T-helper 9 cell (primary cell): ENCODE measurements around the gene TMEM156.
A peak's percentile ranks its signal among the peaks of the same experiment; 100 is the strongest.
"Not testable (repeated sequence)": the region's sequence is repeated elsewhere in the genome, so short reads cannot be mapped to it uniquely, and the experiment has no call there.

Experiments used
- DNase-seq: peaks from one replicate; pipeline ENCODE4 v3.0.0-alpha.2; 2020

Gene TMEM156

GRCh38 chr4:38954727-38955126, 77.5 kb downstream of the TMEM156 start:
- DNase-seq, result no peak

GRCh38 chr4:38952017-38952416, 80.2 kb downstream of the TMEM156 start:
- no peak for DNase-seq

DNA sequence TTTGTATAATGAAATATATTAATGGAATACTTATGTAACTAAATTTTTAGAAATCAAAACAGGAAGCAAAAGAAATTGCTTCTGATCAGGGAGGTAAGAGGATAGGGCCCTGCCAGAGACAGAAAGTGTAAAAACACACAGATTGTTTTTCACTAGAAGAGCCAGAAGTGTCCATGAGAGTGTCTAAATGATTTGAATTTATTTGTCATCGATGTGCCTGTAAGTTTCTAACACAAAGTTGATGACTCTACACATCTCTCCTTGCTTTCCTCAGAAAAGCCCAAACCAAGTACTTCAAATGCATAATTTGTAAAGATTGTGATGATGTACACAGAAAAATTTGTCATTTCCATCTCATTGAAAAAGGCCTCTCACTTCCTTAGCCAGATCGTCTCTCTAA, 80.6 kb downstream of the TMEM156 start:
- DNase-seq, result no peak

GRCh38 chr4:38950734-38951133, 81.5 kb downstream of the TMEM156 start:
- DNase-seq, result no peak

DNA sequence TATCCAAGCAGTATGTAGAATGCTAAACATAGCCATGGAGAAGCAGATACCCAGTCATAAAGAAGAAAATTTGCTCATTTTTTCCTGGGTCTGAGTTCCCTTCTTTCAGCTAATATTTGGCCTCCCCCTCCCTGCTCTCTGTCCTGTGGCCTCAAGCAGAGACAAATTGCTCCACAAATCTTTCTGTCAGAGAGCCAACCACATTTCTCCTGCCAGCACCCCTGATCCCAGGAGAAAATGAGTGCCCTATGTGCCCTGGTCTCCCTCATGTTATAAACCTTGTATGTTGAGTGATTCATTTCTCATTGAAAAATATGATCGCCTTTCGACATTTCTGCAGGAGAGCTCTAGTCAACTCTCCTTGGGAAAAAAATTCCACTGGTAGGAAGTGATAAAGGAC, 82.0 kb downstream of the TMEM156 start:
- DNase-seq, result no peak

DNA sequence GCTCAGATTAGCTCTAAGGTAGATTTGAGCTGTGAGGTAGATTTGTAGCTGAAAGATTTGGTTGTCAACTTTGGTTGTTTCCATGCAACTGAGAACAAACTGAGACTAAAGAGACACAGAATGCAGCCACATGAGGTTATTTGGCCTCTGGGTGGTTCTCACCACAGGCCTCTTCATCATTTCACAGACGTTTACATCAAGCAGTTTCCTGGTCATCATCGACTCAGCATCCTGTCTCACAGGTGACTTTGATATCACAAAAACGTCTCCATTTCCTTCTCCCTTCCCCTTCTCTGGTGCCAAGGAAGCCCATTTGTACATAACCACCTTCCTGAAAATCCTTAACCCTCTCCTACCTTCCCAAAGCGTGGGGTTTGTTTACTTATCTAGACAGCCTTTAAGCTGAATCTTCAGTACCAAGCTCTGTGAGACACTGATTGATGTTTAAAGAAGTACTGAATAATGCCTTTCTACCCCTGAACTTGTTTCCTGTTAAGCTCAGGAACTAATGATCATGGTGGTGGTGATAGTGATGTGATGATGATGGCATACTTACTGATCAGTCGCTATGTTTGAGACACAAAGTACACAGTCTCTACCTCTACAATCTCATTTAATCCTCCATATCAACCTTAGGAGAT, 82.7 kb downstream of the TMEM156 start:
- DNase-seq, result peak; percentile 17

- DNase-seq, result no peak
Observed at GRCh38 chr4:38948551-38948950, 83.7 kb downstream of the TMEM156 start.

GRCh38 chr4:38946919-38947318, 85.3 kb downstream of the TMEM156 start:
- DNase-seq, result no peak

- no peak for DNase-seq
Observed at GRCh38 chr4:38944440-38944839, 87.8 kb downstream of the TMEM156 start.

- no peak for DNase-seq
Observed at GRCh38 chr4:38943343-38943742, 88.9 kb downstream of the TMEM156 start.

GRCh38 chr4:38941906-38942305, 90.3 kb downstream of the TMEM156 start:
- DNase-seq, result not testable (repeated sequence)

DNA sequence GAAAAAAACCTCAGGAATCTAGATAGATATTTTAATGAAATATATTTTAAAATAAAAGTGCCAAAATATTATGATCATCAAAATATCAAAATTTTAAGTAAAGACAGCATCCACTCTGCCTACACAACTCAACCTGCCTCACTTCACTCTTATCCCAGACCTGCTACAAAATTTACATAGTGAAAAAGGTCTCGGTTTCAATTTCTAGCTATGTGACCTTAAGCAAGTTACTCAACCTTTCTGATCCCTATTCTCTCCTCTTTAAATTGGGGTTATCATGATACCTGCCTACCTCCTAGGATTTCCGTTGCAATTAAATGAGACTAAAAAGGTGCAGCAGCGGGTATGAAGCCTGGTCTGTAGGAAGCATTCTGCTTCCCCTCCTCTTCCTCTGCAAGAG, 91.7 kb downstream of the TMEM156 start:
- no peak for DNase-seq

DNA sequence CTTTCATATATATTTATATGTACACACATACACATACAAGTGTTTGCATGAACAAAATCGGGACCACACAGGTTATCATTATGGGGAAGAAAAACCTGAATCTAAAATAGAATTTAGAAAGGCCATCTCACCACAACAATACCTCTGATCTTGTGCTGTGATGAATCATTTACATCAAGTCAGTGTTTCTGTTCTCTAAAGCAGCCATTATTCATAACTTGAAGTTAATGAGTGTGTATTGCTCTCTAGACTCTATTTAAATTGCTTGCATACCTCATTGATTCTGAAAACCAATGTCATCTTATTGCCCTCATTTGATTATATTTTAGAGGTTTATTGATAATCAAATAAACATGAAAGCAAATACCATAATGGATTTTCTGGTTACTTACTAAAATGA, 93.0 kb downstream of the TMEM156 start:
- no peak for DNase-seq

- DNase-seq, result no peak
Observed at GRCh38 chr4:38935391-38936073, 96.7 kb downstream of the TMEM156 start.

DNA sequence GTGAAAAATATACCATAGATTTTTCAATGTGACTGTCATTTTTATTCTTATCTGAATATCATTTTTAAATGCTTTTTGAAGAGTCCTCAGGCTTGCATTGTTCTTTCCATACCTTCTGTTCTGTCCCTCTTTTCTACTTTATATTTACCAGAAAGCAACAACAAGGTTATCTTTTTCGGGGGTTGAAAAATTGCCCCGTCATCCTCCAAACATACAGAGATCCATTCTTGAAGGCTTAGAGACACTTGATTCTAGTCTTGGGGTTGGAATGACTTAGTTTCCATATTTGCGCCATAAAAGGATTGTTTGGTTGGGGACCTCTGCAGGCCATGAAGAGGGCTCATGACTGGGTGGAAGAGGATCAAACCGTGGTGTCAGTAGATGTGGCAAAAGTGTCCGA, 101.1 kb downstream of the TMEM156 start:
- DNase-seq, result no peak

DNA sequence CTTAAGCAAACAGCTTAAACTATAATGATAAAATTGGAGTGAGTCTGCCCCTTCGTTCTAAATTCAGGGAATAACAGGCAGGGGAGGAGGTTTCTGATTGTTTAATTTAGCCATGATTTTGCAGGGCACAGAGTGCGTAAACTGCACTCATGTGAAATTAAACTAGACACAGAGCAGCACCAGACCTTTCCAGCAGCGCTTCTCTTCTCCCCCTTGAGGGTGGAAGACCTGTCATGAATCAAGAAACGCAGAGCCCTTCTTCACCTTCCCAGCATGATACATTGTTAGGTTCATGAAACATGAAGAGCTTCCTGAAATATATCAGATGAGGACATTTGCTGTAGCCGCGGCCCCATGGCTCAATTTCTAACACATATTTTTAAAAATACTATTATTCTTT, 101.5 kb downstream of the TMEM156 start:
- DNase-seq, result no peak

DNA sequence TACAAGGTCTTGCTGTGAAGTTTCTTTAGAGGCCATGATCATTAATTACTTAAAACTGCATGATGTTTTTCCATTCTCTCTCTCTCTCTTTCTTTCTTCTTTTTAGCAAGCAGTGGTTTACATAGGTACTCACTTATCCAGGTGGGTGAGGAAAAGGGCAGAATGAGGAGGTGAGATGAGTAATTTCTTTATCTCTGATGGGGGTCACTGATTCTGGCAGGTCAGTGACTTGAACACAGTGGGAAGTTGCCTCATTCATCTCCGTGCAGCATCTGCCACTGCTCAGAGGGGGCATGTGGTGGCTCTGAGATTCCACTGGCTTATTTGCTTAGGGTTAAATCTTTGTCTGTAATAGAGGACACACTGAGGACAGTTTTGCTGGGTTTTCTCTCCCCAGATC, 102.0 kb downstream of the TMEM156 start:
- no peak for DNase-seq

- no peak for DNase-seq
Observed at GRCh38 chr4:38928974-38929373, 103.2 kb downstream of the TMEM156 start.

- no peak for DNase-seq
Observed at GRCh38 chr4:38928568-38928967, 103.6 kb downstream of the TMEM156 start.

DNA sequence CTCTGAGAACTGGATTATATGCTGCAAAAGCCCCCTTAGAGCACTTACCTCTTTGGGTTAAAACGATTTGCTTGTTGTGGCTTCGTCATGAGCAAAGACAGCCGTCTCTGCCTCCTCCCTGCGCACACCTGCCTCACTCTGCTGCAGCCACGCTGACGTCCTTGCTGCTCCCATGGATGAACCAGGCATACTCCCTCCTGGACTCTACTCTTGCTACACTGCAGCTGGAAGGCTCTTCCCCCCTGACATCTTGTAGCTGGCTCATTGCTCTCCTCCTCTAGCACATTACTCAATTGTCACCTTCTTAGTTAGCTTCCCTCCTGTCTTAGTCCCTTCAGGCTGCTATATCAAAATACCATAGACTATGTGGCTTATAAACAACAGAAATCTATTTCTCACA, 105.3 kb downstream of the TMEM156 start:
- no peak for DNase-seq

DNA sequence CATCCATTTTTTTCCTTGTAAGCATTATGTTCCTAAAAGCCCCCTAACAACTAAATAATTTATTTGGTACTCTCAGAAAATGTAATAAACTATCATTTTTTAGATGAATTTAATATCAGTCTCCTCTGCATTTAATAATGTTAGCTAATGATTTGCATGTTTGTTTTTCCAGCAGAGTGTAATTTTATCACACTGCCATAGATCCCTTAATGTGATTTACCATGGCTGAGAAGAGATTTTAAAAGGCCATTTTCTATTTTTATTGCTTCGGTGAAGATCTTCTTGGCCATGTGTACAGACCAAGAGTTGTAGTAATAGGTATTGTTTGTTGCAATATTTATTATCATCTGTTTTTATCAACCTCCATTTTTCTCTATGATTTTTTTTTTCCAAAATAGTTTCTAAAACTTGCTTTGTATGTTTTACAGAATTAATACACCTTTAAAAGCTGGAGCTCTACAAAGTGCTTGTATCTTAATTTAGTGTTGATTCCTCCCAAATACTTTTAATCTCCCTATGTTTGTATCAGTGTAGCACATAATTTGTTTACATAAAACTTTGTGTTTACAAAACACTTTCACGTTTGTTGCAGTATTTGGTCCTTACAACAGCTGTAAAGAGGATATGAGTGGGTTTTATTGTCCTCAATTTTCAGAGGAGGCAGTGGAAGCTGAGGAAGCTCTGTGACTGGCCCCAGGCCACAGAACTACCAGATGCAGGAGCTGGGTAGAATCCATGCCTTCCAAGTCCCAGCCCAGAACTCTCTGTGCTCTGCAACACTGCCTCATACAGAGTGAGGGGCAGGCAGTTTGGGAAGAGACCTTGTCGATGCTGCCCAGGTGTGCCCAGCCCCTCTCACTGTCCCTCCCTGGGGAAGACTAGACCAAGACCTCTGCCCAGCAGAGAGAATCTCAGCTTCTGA, 106.5 kb downstream of the TMEM156 start:
- DNase-seq, result no peak

DNA sequence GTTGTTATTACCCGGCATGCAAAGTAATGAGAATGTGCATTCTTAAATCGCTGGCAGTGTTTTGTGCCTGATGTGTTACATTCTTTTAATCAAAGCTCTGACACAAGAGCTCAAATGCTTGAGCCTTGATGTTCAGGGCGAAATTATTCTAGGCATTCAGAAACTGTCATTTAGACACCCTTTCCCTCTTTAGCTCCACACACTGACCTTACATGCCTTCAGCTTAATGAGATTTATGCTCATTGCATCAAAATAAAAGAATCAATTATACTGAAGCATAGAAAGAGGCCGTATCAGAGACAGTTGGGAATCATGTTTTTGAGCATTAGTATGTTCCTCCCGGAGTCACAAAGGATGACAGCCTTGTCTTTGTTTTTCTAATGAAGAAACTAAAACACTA, 107.9 kb downstream of the TMEM156 start:
- no peak for DNase-seq

DNA sequence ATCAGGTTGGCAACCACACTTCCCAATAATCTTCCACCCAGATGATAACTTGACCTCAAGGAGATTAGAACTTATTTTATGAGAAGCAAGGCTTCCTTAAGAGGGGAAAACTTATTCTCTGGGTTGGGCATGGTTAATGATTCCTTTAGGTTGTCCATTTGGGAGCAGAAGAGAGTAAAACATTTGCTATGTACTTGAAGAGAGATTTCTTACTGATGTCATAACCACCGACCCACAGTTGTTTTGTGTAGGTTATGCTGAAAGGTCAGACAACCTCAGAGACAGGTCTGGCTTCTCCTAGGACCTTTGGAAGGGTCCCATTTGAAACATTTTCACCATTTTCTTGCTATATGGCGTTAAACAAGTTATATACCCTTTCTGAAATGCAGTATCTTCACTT, 108.5 kb downstream of the TMEM156 start:
- DNase-seq, result no peak

- no peak for DNase-seq
Observed at GRCh38 chr4:38921151-38921550, 111.1 kb downstream of the TMEM156 start.
